Smooth muscle cell (in vitro differentiated cells): ENCODE measurements around the gene TCHHL1. TPM values are rescaled to one million over a fixed set of nuclear protein-coding genes. Genes with fewer than 3 reads are reported as not detected.
"Not testable (repeated sequence)": the region's sequence is repeated elsewhere in the genome, so short reads cannot be mapped to it uniquely, and the experiment has no call there.

ENCODE experiments used
- DNase-seq: peaks from one replicate; lab custom pipeline; 2025; ENCODE audit not compliant: unreplicated experiment; lab: John Stamatoyannopoulos, UW
- H2AFZ ChIP-seq: fragments of 200-600 bp; sonication (generic); 2 replicates; pipeline ENCODE4 v1.6.0; 2016; ENCODE audit warnings: antibody characterized with exemption, low read depth, mild to moderate bottlenecking
- H3F3A ChIP-seq: fragments of 200-600 bp; sonication (generic); 2 replicates; pipeline ENCODE4 v1.6.0; 2017; ENCODE audit warnings: antibody characterized with exemption, low read depth
- H3K27ac ChIP-seq: fragments of 200-600 bp; sonication (generic); 2 replicates; pipeline ENCODE4 v1.5.1; 2016; ENCODE audit warnings: low read depth, mild to moderate bottlenecking
- H3K27me3 ChIP-seq: fragments of 200-600 bp; sonication (generic); 2 replicates; pipeline ENCODE4 v1.6.1; 2016; ENCODE audit warnings: low read depth, mild to moderate bottlenecking
- H3K36me3 ChIP-seq: fragments of 200-600 bp; sonication (generic); 2 replicates; pipeline ENCODE4 v1.5.1; 2016; ENCODE audit warnings: low read depth
- H3K4me1 ChIP-seq: fragments of 200-600 bp; sonication (generic); 2 replicates; pipeline ENCODE4 v1.5.1; 2016; ENCODE audit warnings: low read depth
- H3K4me2 ChIP-seq: fragments of 200-600 bp; sonication (generic); 2 replicates; pipeline ENCODE4 v1.6.0; 2016; ENCODE audit warnings: mild to moderate bottlenecking
- H3K4me3 ChIP-seq: fragments of 200-600 bp; sonication (generic); 2 replicates; pipeline ENCODE4 v1.5.1; 2016; ENCODE audit warnings: mild to moderate bottlenecking
- H3K79me2 ChIP-seq: fragments of 200-600 bp; sonication (generic); 2 replicates; pipeline ENCODE4 v1.6.0; 2016; ENCODE audit warnings: low read depth, mild to moderate bottlenecking
- H3K9ac ChIP-seq: fragments of 200-600 bp; sonication (generic); 2 replicates; pipeline ENCODE4 v1.6.0; 2016; ENCODE audit warnings: low read depth
- H3K9me3 ChIP-seq: fragments of 200-600 bp; sonication (generic); replicated peaks from 2 replicates; pipeline ENCODE4 v1.5.1; 2016; ENCODE audit warnings: low read depth
- H4K20me1 ChIP-seq: fragments of 200-600 bp; sonication (generic); 2 replicates; pipeline ENCODE4 v1.6.0; 2016; ENCODE audit warnings: low read depth
- CTCF ChIP-seq: fragments of 200-600 bp; sonication (generic); IDR thresholded peaks from 2 replicates; pipeline ENCODE4 v1.5.1; 2017; ENCODE audit warnings: borderline replicate concordance, mild to moderate bottlenecking, antibody characterized with exemption; ENCODE audit not compliant: insufficient read depth, poor library complexity, severe bottlenecking
- WGBS: methylation state at CpG from one replicate; pipeline ENCODE4 v1.1.7; 2016; ENCODE audit warnings: low lambda C conversion rate; 5-methylcytosine and 5-hydroxymethylcytosine counted together
- polyA plus RNA-seq: library from polyadenylated mRNA; unstranded; fragments of >200 nt; fragmentation: Nextera tagmentation; extraction: Ambion mirVana; gene quantifications from 2 replicates; pipeline ENCODE4 v1.2.1, GENCODE V29; 2016
- total RNA-seq: library from RNA; depleted of rRNA; stranded (reverse); fragments of >200 nt; gene quantifications from 2 replicates; pipeline ENCODE4 v1.2.3, GENCODE V29; 2014

TCHHL1 gene
- total and polyA plus RNA-seq, 2 experiments from 2014 or later, result not detected

GRCh38 chr1:152096931-152097330 lies 8.1 kb upstream of the TCHHL1 start:
- no peak for TF ChIP-seq CTCF
- H4K20me1 ChIP-seq, result no peaks in the 10 kb centered on the region
- no peaks in the 10 kb centered on the region for H3K9me3 ChIP-seq
- no peaks in the 10 kb centered on the region for H3K27me3 ChIP-seq
- no peaks in the 10 kb centered on the region for H3K36me3 ChIP-seq
- no peaks in the 10 kb centered on the region for H3K79me2 ChIP-seq
- no peak for DNase-seq
- H3K9ac ChIP-seq, result no peak overlapping the region
- H3K4me2 ChIP-seq, result no peak overlapping the region
- H3K4me3 ChIP-seq, result no peak overlapping the region
- WGBS, result 50% methylated on average over 3 of the region's 3 CpGs
- H2AFZ ChIP-seq, result no peak overlapping the region
- no peaks in the 10 kb centered on the region for H3F3A ChIP-seq
- H3K4me1 ChIP-seq, result no peaks in the 10 kb centered on the region
- no peak overlapping the region for H3K27ac ChIP-seq

GRCh38 chr1:152086760-152087159 lies 2.1 kb downstream of the TCHHL1 start:
- DNase-seq, result no peak
- H3K4me1 ChIP-seq, result no peaks in the 10 kb centered on the region
- H3K27me3 ChIP-seq, result no peaks in the 10 kb centered on the region
- no peaks in the 10 kb centered on the region for H3K9me3 ChIP-seq
- H3K36me3 ChIP-seq, result no peaks in the 10 kb centered on the region
- TF ChIP-seq CTCF, result no peak
- H3K27ac ChIP-seq, result no peak overlapping the region
- no peak overlapping the region for H3K4me2 ChIP-seq
- H3K4me3 ChIP-seq, result no peak overlapping the region
- H3K9ac ChIP-seq, result no peak overlapping the region
- no peaks in the 10 kb centered on the region for H4K20me1 ChIP-seq
- H3F3A ChIP-seq, result no peaks in the 10 kb centered on the region
- no peak overlapping the region for H2AFZ ChIP-seq
- H3K79me2 ChIP-seq, result no peaks in the 10 kb centered on the region

DNA sequence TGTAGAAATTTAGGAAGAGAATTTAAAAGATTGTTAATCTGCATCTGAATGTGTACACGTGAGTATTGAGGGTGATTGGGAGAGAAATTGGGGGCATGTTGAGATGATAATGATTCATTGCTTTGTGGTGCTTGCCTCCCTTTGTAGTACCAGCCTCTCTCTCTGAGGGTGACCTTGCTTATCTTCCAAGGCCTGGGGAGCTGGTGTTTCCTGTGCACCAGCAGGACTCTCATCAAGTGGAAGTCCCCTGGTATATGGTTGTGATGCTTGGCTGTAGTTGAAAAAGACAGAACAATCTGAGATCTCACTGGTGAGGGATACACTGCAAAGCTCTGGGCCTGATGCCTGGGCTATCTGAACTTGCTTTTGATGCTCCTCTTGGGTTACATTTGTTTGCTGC lies 4.0 kb downstream of the TCHHL1 start:
- H3K9me3 ChIP-seq, result no peaks in the 10 kb centered on the region
- no peaks in the 10 kb centered on the region for H3F3A ChIP-seq
- DNase-seq, result no peak
- 35% methylated on average over 1 of the region's 1 CpG for WGBS
- no peaks in the 10 kb centered on the region for H3K79me2 ChIP-seq
- H4K20me1 ChIP-seq, result no peaks in the 10 kb centered on the region
- no peak overlapping the region for H3K4me2 ChIP-seq
- TF ChIP-seq CTCF, result no peak
- H3K4me1 ChIP-seq, result no peaks in the 10 kb centered on the region
- no peaks in the 10 kb centered on the region for H3K36me3 ChIP-seq
- no peak overlapping the region for H2AFZ ChIP-seq
- no peak overlapping the region for H3K4me3 ChIP-seq
- H3K27me3 ChIP-seq, result no peaks in the 10 kb centered on the region
- H3K27ac ChIP-seq, result no peak overlapping the region
- H3K9ac ChIP-seq, result no peak overlapping the region

GRCh38 chr1:152081026-152081425 lies 7.8 kb downstream of the TCHHL1 start:
- H3K9ac ChIP-seq, H3K36me3 ChIP-seq, H3F3A ChIP-seq, DNase-seq, H3K4me3 ChIP-seq, H4K20me1 ChIP-seq, H3K9me3 ChIP-seq, H3K27me3 ChIP-seq, H3K4me1 ChIP-seq, H2AFZ ChIP-seq, H3K4me2 ChIP-seq, H3K79me2 ChIP-seq, H3K27ac ChIP-seq: not testable (repeated sequence)
- 94% methylated on average over 13 of the region's 17 CpGs for WGBS

DNA sequence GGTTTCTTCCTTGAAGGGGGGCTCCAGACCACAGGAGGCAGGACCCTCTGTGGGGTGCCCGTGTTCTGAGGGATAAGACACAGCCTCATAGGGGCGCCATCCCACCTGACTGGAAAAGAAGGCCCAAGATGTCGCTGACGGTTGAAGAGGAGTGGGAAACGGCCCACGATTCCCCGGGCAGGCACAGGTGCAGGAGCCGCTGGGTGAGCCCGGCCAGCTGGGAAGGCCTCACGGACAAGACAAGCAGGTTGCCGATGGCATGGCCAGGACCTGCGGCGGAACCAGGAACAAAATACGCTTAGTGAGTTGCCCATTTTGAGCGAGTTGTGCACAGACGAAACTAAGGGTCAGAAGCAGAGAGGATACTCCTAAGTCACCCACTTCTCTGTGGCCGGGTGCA lies 8.4 kb downstream of the TCHHL1 start:
- not testable (repeated sequence) for H4K20me1 ChIP-seq, H3K27me3 ChIP-seq, H3K9ac ChIP-seq, H3K36me3 ChIP-seq, H3K4me2 ChIP-seq, H3F3A ChIP-seq, H3K27ac ChIP-seq, H3K79me2 ChIP-seq, H3K9me3 ChIP-seq, DNase-seq, H2AFZ ChIP-seq, H3K4me1 ChIP-seq, H3K4me3 ChIP-seq
- whole genome bisulfite sequencing, result 90% methylated on average over 17 of the region's 17 CpGs
